ENCODE measurements around the gene CHCHD6.
"Not testable (repeated sequence)": the region's sequence is repeated elsewhere in the genome, so short reads cannot be mapped to it uniquely, and the experiment has no call there.

The CHCHD6 gene

DNA sequence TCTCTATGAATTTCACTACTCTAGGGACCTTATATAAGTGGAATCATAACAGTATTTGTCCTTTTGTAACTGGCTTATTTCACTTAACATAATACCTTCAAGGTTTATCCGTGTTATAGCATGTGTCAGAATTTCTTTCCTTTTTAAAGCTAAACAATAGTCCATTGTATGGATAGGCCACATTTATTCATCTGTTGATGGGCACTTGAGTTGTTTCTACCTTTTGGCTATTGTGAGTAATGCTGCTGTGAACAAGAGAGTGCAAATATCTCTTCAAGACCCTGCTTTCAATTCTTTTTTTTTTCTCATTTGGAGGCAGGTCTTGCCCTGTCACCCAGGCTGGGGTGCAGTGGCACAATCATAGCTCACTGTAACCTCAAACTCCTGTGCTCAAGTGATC lies 56.5 kb downstream of the CHCHD6 start:
- in situ Hi-C loops (cut with HindIII; ENCODE audit: low sequenced_read_pairs), result no loop called here

DNA sequence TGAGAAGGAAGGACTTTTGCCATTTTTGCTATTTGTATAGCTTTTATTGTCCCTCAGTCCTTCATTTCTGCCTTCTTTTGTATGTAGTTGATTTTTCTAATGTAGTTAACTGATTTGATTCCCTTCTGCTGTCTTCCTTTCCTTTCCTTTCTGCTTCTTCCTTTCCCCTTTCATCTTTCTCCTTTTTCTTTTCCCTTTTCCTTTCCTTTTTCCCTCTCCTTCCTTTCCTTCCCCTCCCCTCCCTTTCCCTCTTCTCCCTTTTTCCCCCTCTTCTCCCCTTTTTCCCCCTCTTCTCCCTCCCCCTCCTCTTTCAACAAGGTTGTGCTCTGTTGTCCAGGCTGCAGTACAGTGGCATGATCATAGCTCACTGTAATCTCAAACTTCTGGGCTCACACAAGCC lies 59.0 kb downstream of the CHCHD6 start:
- in situ Hi-C loops (cut with HindIII; ENCODE audit: low sequenced_read_pairs), result no loop called here

DNA sequence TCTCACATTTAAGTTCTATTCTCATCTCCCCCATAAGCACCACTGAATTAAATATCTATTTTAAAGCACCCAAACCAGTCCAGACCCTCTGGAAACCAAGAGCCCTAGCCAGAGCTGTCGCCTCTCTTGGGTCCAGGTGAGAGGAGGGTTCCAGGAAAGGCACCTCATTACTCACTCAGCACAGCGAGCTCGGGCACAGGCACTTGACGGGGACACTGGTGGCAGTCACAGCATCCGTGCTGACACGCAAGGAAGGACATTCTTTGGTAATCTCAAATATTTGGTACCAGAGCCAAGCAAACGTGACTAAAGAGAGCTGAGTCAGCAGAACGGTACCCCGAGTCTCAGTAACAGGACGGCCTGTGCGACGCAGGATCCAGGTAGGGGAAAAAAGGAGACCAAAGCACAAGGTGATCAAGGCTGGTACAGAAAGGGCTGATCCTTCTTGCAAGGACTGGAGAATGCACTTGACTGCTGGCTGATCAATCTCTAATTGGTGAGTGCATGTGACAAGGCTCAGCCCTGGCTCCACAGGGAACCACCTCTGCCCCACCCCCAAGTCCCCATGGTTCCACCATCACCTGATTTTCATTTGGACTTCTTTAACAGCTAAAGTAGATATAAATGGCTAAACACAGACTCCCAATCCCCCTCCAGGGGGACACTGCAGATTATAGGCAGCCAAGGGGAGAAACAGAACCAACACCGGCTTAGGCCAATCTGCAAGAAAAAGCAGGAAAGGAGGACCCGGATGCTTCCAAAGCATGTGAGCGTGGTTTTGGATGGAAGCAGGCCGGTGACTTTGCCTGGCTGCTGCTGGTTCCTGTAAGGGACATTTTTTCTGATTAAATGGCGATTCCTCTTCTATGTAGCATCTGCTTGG lies 61.4 kb downstream of the CHCHD6 start:
- in situ Hi-C loops (cut with HindIII; ENCODE audit: low sequenced_read_pairs), result no loop called here

DNA sequence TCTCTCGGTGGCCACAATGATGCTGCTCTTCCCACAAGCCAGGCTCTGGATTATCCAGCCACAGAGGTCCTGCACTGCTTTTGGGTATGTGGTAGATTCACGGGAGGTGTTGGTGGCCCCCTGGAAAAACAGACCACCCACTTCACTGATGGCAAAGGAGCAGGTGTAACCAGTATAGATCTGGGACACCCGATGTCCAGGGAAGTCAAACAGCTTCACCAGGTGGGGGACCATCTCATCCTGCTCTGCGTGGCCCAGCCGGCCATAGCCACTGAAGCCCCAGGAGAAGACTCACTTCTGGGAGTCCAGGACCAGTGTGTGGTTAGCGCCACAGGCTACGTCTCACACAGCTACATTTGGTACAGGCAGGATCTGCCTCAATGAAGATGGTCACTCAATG lies 62.6 kb downstream of the CHCHD6 start:
- in situ Hi-C loops (cut with HindIII; ENCODE audit: low sequenced_read_pairs), result no loop called here

DNA sequence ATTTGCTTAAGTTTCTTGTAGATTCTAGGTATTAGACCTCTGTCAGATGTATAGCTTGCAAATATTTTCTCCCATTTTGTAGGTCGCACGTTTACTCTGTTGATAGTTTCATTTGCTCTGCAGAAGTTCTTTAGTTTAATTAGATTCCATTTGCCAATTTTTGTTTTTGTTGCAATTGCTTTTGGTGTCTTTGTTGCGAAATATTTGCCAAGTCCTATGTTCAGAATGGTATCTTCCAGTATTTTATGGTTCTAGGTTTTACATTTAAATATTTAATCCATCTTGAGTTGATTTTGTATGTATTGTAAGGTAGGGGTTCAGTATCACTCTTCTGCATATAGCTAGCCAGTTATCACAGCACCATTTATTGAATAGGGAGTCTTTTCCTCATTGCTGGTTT lies 64.9 kb downstream of the CHCHD6 start:
- in situ Hi-C loops (cut with HindIII; ENCODE audit: low sequenced_read_pairs), result no loop called here

DNA sequence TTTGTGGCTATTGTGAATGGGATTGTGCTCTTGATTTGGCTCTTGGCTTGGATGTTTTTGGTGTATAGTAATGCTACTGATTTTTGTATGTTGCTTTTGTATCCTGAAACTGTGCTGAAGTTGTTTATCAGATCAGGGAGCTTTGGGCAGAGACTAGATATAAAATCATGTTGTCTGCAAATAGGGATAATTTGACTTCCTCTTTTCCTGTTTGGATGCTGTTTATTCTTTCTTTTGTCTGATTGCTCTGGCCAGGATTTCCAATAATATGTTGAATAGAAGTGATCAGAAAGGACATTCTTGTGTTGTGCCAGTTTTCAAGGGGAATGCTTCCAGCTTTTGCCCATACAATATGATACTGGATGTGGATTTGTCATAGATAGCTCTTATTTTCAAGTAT lies 66.1 kb downstream of the CHCHD6 start:
- in situ Hi-C loops (cut with HindIII; ENCODE audit: low sequenced_read_pairs), result no loop called here

DNA sequence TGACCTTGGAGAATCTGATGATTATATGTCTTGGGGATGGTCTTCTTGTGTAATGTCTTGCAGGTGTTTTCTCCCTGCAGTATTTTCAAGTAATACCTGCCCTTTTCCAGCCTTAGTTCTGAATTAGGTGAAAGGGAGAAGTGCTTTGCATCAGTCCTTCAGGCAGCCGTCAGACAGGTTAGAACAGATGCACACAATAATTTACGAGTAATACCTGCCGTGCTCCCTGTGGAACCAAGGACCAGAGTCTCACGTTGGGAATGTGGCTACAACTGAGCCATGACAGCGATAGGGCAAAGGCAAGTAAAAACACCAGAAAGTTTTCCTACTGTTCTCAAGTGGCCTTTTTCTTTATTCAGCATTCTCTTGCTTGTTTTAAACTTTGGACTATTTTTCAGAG lies 69.1 kb downstream of the CHCHD6 start:
- in situ Hi-C loops (cut with HindIII; ENCODE audit: low sequenced_read_pairs), result no loop called here

DNA sequence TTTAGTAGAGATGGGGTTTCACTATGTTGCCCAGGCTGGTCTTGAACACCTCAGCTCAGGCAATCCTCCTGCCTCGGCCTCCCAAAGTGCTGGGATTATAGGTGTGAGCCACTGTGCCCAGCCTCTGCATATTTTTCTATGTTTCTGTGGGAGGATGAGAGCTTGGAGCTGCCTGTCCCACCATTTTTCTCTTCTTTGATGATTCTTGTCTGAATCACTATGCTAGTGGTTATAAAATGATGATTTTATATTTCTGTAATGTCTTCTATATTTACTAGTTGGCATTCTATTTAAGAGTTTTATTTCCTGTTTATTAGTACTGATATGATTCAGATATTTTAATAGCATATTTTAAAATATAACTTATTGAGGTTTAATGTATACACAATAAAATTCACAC lies 69.7 kb downstream of the CHCHD6 start:
- in situ Hi-C loops (cut with HindIII; ENCODE audit: low sequenced_read_pairs), result no loop called here

DNA sequence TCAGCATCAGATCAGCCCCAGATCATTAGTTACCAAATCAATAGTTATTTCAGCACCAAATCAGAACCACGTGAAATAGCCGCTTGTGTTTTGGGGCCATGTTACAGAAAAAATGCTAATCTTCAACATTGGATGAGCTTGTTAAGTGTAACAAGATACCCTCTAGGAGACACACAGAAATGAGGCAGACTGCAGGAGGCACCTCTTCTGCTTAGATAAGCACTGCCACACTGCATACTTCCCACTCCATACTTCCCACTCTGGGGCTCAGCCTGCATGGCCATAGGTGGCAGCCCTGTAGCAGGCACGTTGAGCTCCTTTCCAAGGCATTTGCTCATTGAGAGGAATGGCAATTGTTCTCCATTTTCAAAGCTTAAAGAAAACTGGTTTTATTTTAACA lies 73.3 kb downstream of the CHCHD6 start:
- in situ Hi-C loops (cut with HindIII; ENCODE audit: low sequenced_read_pairs), result no loop called here

DNA sequence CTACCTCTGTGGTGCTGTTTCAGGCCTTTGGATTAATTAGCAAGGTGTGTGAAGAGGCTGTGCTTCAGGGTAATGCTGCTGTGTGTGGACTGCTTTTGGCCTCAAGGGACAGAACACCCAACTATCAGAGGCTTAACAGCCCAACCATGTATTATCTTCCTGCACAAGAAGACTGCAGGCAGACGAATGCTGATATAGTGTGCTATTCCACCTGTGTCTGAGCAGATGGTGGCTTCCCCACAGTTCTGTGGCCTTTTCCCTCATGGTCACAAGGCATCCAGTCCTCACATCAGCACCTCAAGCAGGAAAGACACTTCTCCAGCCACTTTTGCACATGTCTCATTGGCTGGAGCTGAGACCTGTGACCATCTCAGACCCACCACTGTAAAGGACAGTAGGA lies 76.6 kb downstream of the CHCHD6 start:
- in situ Hi-C loops (cut with HindIII; ENCODE audit: low sequenced_read_pairs), result no loop called here

DNA sequence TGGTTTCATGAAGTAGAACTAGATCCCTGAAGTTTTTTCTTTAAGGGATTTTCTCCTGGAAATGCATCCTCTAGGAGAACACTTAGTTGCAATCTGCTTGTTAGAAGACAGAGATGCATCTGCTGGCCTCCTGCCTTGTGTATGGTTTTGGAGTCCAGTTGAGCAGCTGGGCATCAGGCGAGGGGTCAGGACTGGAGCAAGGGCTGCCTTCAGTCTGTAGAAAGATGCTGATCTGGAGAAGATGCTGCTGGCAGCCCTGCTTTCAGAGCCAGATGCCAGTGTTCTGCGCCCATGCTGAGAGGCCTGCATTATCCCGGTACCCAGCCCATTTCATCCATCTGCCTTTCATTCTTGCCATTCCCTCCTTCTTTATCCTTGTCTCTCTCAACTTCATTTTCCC lies 77.4 kb downstream of the CHCHD6 start:
- in situ Hi-C loops (cut with HindIII; ENCODE audit: low sequenced_read_pairs), result no loop called here

DNA sequence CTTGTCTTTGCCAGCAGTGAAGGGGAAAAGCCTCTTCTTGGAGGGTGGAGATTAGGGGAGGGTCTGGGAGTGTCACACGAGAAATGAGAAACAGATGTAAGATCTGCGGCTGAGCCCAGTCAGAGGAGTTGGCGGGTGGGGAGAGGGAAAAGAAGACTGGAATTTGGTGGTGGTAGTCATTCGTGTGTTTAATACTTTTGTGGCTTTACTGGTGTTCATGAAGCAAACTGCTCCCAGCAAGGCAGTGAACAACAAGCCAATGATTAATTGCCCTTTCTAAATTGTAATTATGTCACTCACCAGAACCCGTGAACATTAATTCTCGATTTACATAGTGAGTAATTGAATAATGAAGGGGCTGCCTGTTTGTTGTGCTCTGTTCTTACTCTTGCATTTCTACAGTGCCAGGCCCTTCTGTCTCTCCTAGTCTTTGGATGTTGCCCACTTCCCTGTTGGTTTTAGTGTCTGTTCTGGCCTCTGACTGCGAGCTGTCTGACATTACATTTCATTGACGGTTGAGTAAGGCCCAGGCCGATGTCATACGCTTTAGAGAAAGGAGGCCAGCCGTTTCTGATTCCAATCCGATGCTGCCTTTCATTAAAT lies 78.0 kb downstream of the CHCHD6 start:
- in situ Hi-C loops (cut with HindIII; ENCODE audit: low sequenced_read_pairs), result no loop called here

DNA sequence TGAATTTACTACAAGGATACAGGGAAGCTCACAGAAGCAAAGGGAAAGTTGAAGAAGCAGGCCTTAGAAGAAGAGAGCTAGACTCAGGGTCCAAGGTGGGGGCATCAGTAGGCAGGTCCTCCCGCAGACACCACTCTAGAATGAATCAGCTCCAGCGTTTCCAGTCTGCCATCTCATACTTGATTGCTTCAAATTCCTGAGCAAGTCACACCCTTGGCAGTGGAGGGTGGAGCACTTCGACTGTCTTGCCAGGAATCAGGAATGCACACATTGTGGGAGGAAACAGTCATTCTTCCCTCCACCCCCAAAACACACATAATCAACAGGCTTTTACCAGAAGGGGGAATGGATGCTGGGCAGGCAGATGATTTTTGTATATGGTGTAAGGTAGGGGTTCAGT lies 78.5 kb downstream of the CHCHD6 start:
- in situ Hi-C loops (cut with HindIII; ENCODE audit: low sequenced_read_pairs), result no loop called here

DNA sequence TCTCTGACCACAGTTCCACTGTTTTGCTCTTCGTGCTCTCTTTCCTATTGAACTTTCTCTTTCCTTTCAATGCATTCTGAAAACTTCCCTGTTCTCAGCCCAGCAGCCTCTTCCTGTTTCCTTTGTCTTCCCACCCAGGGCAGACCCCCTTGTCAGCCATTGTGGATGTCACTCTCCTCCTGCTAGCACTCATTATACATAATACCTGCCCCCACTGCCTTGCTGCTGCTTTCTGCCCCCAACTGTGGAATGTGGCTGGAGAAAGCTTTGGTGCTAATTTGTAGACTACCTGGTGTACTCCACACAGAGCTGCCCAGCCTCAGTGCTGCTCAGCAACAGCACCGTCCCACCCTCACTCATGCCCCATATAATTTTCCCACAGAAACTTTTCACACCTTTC lies 80.2 kb downstream of the CHCHD6 start:
- in situ Hi-C loops (cut with HindIII; ENCODE audit: low sequenced_read_pairs), result no loop called here

DNA sequence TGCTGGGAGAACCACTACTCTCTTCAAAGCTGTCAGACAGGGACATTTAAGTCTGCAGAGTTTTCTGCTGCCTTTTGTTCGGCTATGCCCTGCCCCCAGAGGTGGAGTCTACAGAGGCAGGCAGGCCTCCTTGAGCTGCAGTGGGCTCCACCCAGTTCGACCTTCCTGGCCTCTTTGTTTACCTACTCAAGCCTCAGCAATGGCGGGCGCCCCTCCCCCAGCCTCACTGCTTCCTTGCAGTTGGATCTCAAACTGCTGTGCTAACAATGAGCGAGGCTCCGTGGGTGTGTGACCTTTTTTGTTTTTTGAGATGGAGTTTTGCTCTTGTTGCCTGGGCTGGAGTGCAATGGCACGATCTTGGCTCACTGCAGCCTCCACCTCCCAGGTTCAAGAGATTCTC lies 87.3 kb downstream of the CHCHD6 start:
- in situ Hi-C loops (cut with HindIII; ENCODE audit: low sequenced_read_pairs), result not testable (repeated sequence)

DNA sequence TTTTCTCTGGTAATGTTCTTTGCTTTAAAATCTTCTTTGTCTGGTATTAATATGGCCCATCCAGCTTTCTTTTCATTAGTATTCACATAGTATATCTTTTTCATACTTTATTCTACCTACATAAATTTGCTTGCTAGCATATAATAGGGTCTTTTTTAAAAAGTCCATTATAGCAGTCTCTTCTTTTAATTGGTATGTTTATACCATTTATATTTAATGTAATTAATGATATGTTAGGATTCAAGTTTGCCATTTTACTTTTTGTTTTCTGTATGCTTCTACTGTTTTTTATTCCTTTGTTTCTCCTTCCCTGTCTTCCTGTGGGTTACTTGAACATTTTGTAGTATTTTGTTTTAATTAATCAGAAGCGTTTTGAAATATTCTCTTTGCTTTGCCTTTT lies 89.0 kb downstream of the CHCHD6 start:
- in situ Hi-C loops (cut with HindIII; ENCODE audit: low sequenced_read_pairs), result no loop called here

DNA sequence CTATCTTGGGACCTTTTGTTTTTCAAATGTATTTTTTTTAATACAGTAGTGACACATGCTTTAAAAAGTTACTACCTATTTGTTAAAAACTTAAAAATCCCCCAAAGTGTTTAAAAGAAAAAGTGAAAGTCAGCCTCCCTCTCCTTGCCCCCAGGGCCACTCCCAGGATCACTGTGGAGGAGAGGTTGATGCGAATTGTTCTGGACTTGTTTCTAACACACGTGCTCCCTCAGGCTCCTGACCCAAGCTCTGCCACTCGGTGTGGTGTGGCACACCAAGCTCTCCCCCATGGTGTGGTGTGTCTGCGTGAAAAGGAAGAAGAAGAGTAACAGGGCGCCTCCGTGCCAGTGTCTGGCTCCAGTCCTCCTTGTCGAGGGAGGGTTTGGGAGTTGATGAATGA lies 93.5 kb downstream of the CHCHD6 start:
- in situ Hi-C loops (cut with HindIII; ENCODE audit: low sequenced_read_pairs), result no loop called here

DNA sequence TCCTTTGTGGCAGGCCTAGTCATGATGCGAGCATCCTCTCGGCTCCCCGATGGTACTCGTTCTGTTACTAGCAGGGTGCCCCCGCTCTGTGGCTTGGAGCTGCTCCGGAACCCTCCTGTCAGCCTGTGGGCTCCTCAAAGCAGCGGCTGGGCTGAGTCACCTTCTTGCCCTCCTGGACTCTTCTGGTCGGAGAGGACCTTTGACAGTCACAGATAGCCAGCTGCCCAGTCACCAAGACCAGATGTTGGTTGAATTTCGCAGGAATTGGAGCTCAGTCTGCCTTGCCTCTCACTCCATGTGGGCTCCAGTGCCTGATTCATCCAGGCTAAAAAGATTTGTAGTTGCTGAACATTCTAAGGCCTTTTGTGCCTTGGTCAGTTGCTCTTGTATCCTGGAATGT lies 94.5 kb downstream of the CHCHD6 start:
- in situ Hi-C loops (cut with HindIII; ENCODE audit: low sequenced_read_pairs), result no loop called here

DNA sequence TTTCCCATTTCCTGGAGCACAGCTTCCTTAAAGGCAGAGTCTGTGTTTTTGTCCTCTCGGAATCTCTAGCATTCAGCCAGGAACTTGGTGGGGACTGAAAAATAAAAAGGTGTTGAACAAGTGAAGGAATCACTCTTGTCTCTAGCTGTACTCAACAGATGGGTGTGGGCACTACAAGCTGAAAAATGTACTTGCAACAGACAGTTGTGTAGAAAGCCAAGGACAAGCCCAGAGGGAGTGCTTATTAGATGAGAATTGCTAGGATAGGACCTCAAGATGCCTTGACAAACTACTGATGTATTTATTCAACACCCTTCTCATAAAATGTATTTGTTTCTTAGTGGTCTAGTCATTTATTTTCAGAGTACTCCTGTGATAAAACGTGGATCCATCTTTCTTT lies 95.1 kb downstream of the CHCHD6 start:
- in situ Hi-C loops (cut with HindIII; ENCODE audit: low sequenced_read_pairs), result no loop called here

DNA sequence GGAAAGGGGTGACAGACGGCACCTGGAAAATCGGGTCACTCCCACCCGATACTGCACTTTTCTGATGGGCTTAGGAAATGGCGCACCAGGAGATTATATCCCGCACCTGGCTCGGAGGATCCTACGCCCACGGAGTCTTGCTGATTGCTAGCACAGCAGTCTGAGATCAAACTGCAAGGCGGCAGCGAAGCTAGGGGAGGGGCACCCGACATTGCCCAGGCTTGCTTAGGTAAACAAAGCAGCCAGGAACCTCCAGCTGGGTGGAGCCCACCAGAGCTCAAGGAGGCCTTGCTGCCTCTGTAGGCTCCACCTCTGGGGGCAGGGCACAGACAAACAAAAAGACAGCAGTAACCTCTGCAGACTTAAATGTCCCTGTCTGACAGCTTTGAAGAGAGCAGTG lies 97.3 kb downstream of the CHCHD6 start:
- in situ Hi-C loops (cut with HindIII; ENCODE audit: low sequenced_read_pairs), result not testable (repeated sequence)

DNA sequence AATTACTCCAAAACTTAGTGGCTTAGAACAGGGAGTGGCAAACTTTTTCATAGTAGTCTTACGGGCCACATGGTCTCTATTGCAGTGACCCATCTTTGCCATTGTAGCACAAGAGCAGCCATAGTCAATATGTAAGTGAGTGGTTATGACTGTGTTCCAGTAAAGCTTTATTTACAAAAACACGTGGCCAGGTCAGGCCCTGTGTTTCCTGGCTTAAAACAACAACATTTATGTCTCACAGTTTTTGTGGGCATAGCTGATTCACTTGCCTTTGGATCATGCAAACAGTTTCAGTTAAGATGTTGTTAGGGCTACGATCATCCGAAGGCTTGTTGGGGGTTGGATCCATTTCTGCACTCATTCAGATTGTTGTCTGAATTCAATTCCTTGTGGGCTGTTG lies 103.8 kb downstream of the CHCHD6 start:
- in situ Hi-C loops (cut with HindIII; ENCODE audit: low sequenced_read_pairs), result no loop called here

DNA sequence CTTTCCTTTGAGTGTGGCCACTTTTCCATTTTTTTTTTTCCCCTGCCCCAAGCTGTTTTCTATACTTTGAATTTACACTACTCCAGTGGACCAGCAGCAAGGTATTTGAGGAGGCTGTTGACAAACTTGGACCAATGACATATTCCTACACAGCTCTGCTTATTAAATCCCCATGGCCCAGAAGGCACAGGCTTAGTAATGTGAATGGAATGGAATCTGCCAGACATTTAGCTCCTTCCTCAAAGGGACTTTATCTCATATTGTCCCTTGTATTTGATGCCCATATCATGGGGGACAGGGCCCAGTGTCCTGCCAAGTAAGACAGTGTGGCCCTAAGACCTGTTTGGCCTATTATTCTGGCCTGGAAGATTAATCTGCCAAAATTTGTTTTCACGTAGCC lies 107.5 kb downstream of the CHCHD6 start:
- in situ Hi-C loops (cut with HindIII; ENCODE audit: low sequenced_read_pairs), result no loop called here

DNA sequence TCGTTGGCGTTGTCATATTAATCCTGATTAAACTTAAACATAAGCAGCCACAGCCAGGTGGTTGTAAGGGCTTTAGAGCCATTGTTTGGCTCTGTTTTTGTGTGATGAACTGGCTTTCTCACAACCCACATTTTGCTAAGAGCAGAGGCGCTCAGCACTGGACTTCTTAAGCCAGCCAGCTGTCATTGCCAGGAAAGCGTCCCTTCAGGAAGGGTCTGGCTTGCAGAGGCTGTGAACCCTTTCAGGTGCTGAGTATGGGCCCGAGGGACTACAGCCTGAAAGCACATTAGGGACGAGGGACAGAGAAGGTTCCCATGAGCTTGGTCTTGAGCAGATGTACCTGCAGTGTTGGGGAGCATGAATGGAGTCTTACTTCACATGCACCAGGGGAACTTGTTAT lies 112.3 kb downstream of the CHCHD6 start:
- in situ Hi-C loops (cut with HindIII; ENCODE audit: low sequenced_read_pairs), result no loop called here

Measured in DLD1 (cell line).